Progenitor cell of endocrine pancreas (in vitro differentiated cells): ENCODE data around the gene HMGB1. TPM values are rescaled to one million over a fixed set of nuclear protein-coding genes. Genes with fewer than 3 reads are reported as not detected.
A peak's percentile ranks its signal among the peaks of the same experiment; 100 is the strongest.

Experiments used
- DNase-seq: peaks from one replicate; pipeline ENCODE4 v3.0.0; 2021; ENCODE audit warnings: low spot score; ENCODE audit not compliant: unreplicated experiment
- H3K27ac Mint-ChIP-seq: 2 replicates; pipeline ENCODE4 v1.8.0; 2021; ENCODE audit warnings: mild to moderate bottlenecking, moderate library complexity, mixed read lengths
- H3K27me3 Mint-ChIP-seq: 2 replicates; pipeline ENCODE4 v1.8.0; 2021; ENCODE audit warnings: mixed read lengths
- H3K36me3 Mint-ChIP-seq: 2 replicates; pipeline ENCODE4 v1.8.0; 2022; ENCODE audit warnings: mixed read lengths; ENCODE audit not compliant: insufficient read depth
- H3K4me1 Mint-ChIP-seq: 2 replicates; pipeline ENCODE4 v1.8.0; 2021; ENCODE audit warnings: low read depth, mixed read lengths
- H3K4me3 Mint-ChIP-seq: 2 replicates; pipeline ENCODE4 v1.8.0; 2021; ENCODE audit warnings: low read depth, mild to moderate bottlenecking, moderate library complexity, mixed read lengths
- H3K9me3 Mint-ChIP-seq: 2 replicates; pipeline ENCODE4 v1.8.0; 2021; ENCODE audit warnings: low read depth, mixed read lengths
- CTCF ChIP-seq: fragments of 200-600 bp; sonication (generic); IDR thresholded peaks from one replicate; pipeline ENCODE4 v1.5.0; 2021; ENCODE audit warnings: antibody characterized with exemption, mild to moderate bottlenecking; ENCODE audit not compliant: unreplicated experiment
- total RNA-seq: library from RNA; stranded (reverse); gene quantifications from 2 replicates; pipeline ENCODE4 v1.2.1, GENCODE V29; 2021

Gene HMGB1
- total RNA-seq, 1 donor from 2014 or later = 441 TPM

DNA sequence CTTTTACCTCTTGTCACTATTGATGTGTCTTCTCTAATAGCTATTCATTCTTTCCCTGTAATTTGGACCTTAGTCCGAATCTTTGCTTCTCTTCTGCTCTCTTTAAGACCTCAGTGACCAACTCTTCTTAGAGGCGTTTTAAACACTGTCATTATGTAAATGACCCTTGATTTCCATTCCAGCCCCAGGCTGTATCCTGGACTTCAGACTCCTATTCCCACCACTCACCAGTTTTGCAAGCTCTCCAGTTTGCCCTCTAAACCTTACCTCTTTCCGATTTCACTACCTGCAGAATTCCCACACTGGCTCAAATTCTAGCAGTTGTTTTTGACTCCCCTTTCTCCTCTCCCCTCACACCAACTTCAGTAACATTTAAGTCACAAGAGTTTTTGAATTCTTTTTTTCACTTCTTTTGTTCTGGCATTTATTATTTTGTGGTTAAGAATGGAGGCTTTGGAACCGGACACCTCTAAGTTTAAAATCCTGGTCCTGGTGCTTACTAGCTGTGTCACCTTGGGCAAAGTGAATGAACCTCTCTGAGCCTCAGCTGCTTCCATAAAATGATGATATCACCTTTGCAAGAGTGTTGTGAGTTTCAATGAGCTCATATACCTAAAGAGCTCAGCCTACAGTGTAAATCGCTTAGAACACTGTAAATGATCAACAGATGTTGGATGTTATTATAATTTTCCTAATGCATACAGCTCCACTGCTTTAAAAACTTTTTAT, 13.6 kb upstream of the HMGB1 start:
- no peak for TF ChIP-seq CTCF
- peak overlapping the region; percentile 69 for H3K27ac Mint-ChIP-seq
- H3K4me1 Mint-ChIP-seq = peaks cover 20% of the 10 kb centered on the region
- no peaks in the 10 kb centered on the region for H3K9me3 Mint-ChIP-seq
- no peaks in the 10 kb centered on the region for H3K36me3 Mint-ChIP-seq
- H3K27me3 Mint-ChIP-seq = no peaks in the 10 kb centered on the region
- peak overlapping the region; percentile 23 for H3K4me3 Mint-ChIP-seq
- no peak for DNase-seq

DNA sequence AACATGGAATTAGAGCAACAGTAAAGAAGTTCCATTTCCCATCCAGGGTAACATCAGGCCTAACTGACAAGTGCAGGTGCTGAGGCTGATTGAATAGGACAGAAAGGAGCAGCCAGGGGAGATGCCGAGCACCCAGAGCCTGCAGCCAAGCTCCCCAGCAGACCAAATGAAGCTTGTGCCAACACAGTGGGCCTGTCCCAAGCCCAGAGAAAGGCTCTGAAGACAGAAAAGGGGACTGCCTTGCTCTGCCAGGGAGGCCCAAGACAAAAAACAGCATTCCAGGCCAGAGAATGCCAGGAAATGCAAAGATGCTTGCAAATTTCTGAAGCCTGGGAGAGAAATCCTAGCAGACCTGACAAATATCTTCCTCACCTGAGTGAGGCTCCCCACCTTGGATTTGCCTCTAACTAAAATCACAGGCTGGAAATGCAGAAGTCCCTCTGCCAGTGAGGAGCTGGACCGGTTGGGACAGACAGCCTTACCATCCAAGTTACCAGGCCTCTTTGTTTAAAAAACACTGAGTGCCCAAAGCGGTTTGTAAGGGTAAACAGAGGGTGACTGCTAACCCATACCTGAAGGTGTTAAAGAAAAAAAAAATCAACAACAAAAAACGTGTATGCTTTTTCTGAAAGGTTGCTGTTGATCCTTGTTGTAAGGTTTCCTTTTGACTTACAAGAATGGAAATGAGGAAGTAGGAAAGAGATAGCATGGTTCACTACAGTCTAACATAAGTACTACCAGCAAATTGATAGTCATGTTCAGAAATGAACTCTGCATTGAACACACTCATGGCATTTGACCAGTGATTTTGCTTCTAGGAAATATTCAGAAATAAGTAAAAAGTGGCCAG, 11.8 kb upstream of the HMGB1 start:
- peak overlapping the region; percentile 63 for H3K27ac Mint-ChIP-seq
- peaks cover 20% of the 10 kb centered on the region for H3K4me1 Mint-ChIP-seq

GRCh38 chr13:30473675-30474074, 7.9 kb upstream of the HMGB1 start:
- H3K9me3 Mint-ChIP-seq = no peaks in the 10 kb centered on the region
- no peak for DNase-seq
- no peaks in the 10 kb centered on the region for H3K27me3 Mint-ChIP-seq
- no peak for TF ChIP-seq CTCF
- peaks cover 5% of the 10 kb centered on the region for H3K4me1 Mint-ChIP-seq
- no peak overlapping the region for H3K27ac Mint-ChIP-seq
- H3K4me3 Mint-ChIP-seq = no peak overlapping the region
- H3K36me3 Mint-ChIP-seq = no peaks in the 10 kb centered on the region

More for the DNA sequence above, 11.8 kb upstream of the HMGB1 start:
- Mint-ChIP-seq H3K4me3 (no peak overlapping the region), H3K36me3 (no peaks in the 10 kb centered on the region), H3K27me3 (no peaks in the 10 kb centered on the region), H3K9me3 (no peaks in the 10 kb centered on the region)
- DNase-seq = no peak
- no peak for TF ChIP-seq CTCF

DNA sequence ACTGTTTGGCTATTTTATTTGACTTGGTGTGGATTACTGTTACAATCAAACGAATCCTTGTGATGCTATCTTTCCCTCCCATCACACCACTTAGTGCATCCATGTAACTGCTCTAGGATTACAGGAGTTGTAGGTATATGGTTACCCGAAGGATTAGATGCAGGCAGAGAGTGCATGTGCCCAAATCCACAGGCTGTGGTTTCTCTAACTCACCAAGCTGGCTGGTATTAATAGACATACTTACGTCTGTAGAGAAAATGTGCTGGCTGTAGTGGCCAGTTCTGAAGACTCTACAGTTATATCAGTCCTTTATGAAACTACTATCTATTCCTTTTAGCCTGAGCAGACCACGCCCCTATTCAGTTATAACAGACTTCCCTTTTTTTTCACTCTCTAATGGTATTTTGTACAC, 1.1 kb upstream of the HMGB1 start:
- Mint-ChIP-seq H3K4me3 (peak overlapping the region; percentile 89), H3K4me1 (peaks cover 23% of the 10 kb centered on the region), H3K27me3 (no peaks in the 10 kb centered on the region), H3K36me3 (peaks cover 7% of the 10 kb centered on the region), H3K9me3 (no peaks in the 10 kb centered on the region), H3K27ac (no peak overlapping the region)
- TF ChIP-seq CTCF = no peak
- DNase-seq = no peak

DNA sequence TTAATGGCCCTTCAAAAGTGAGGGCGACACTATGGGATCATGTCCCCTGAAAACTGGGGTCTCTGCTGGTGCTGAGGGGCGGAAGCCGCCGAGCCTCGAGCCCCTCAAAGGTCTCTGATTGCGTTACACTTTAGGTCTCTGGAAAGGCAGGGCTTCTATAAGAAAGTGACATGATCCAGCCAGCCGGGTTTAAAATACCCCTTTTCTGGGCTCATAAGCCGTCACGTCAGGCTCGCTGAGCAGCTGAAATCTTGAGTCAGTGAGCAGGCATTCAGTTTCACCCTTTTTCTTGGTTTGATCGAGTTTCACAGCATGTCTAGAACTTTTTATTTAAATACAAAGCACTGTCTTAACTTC, 600 bp upstream of the HMGB1 start:
- Mint-ChIP-seq H3K4me3 (peak overlapping the region; percentile 89), H3K4me1 (peaks cover 24% of the 10 kb centered on the region), H3K9me3 (no peaks in the 10 kb centered on the region), H3K27me3 (no peaks in the 10 kb centered on the region), H3K36me3 (peaks cover 10% of the 10 kb centered on the region), H3K27ac (peak overlapping the region; percentile 100)
- no peak for TF ChIP-seq CTCF
- no peak for DNase-seq
